ENCODE data around the gene CTNNA2.
A peak's percentile ranks its signal among the peaks of the same experiment; 100 is the strongest.

The CTNNA2 gene

GRCh38 chr2:79619442-79619841 is 106.6 kb downstream of the CTNNA2 start:
- H3K27me3 Mint-ChIP-seq (ENCODE audit: low read depth): no peaks in the 10 kb centered on the region
- no peaks in the 10 kb centered on the region for H3K4me1 Mint-ChIP-seq
- no peak overlapping the region for H3K4me3 Mint-ChIP-seq
- H3K9me3 Mint-ChIP-seq: no peaks in the 10 kb centered on the region
- no peak for TF ChIP-seq CTCF (IDR thresholded peaks at IDR 0.05; ENCODE audit: unreplicated experiment in 3 of 3)
- H3K36me3 Mint-ChIP-seq (ENCODE audit: low read depth): no peaks in the 10 kb centered on the region
- peak overlapping the region in 1 of 3 experiments; percentile 8 for H3K27ac Mint-ChIP-seq

GRCh38 chr2:79619976-79620375 is 107.1 kb downstream of the CTNNA2 start:
- Mint-ChIP-seq H3K36me3 (ENCODE audit: low read depth) (no peaks in the 10 kb centered on the region), H3K4me3 (no peak overlapping the region), H3K9me3 (no peaks in the 10 kb centered on the region), H3K27ac (peak overlapping the region in 2 of 3 experiments; percentile 13 to 50), H3K4me1 (no peaks in the 10 kb centered on the region), H3K27me3 (ENCODE audit: low read depth) (no peaks in the 10 kb centered on the region)
- TF ChIP-seq CTCF (IDR thresholded peaks at IDR 0.05; ENCODE audit: unreplicated experiment in 3 of 3): no peak

GRCh38 chr2:79620679-79621078 is 107.8 kb downstream of the CTNNA2 start:
- no peak overlapping the region for H3K4me3 Mint-ChIP-seq

GRCh38 chr2:79621252-79621651 is 108.4 kb downstream of the CTNNA2 start:
- H3K36me3 Mint-ChIP-seq (ENCODE audit: low read depth): no peaks in the 10 kb centered on the region
- no peak overlapping the region for H3K4me3 Mint-ChIP-seq
- H3K27ac Mint-ChIP-seq: no peak overlapping the region
- H3K4me1 Mint-ChIP-seq: no peaks in the 10 kb centered on the region
- no peaks in the 10 kb centered on the region for H3K9me3 Mint-ChIP-seq
- no peaks in the 10 kb centered on the region for H3K27me3 Mint-ChIP-seq (ENCODE audit: low read depth)
- TF ChIP-seq CTCF (IDR thresholded peaks at IDR 0.05; ENCODE audit: unreplicated experiment in 3 of 3): no peak

More at GRCh38 chr2:79620679-79621078, 107.8 kb downstream of the CTNNA2 start:
- no peaks in the 10 kb centered on the region for H3K4me1 Mint-ChIP-seq
- no peaks in the 10 kb centered on the region for H3K36me3 Mint-ChIP-seq (ENCODE audit: low read depth)
- H3K27ac Mint-ChIP-seq: peak overlapping the region in 1 of 3 experiments; percentile 50
- no peaks in the 10 kb centered on the region for H3K9me3 Mint-ChIP-seq
- H3K27me3 Mint-ChIP-seq (ENCODE audit: low read depth): no peaks in the 10 kb centered on the region
- no peak for TF ChIP-seq CTCF (IDR thresholded peaks at IDR 0.05; ENCODE audit: unreplicated experiment in 3 of 3)

- Mint-ChIP-seq H3K4me1 (no peaks in the 10 kb centered on the region), H3K27ac (no peak overlapping the region), H3K27me3 (ENCODE audit: low read depth) (no peaks in the 10 kb centered on the region), H3K36me3 (ENCODE audit: low read depth) (no peaks in the 10 kb centered on the region), H3K9me3 (no peaks in the 10 kb centered on the region), H3K4me3 (no peak overlapping the region)
- no peak for TF ChIP-seq CTCF (IDR thresholded peaks at IDR 0.05; ENCODE audit: unreplicated experiment in 3 of 3)
Observed at GRCh38 chr2:79621755-79622154, 108.9 kb downstream of the CTNNA2 start.

GRCh38 chr2:79622508-79622907 is 109.7 kb downstream of the CTNNA2 start:
- no peaks in the 10 kb centered on the region for H3K36me3 Mint-ChIP-seq (ENCODE audit: low read depth)
- no peaks in the 10 kb centered on the region for H3K4me1 Mint-ChIP-seq
- H3K4me3 Mint-ChIP-seq: no peak overlapping the region
- no peak overlapping the region for H3K27ac Mint-ChIP-seq
- H3K9me3 Mint-ChIP-seq: no peaks in the 10 kb centered on the region
- no peak for TF ChIP-seq CTCF (IDR thresholded peaks at IDR 0.05; ENCODE audit: unreplicated experiment in 3 of 3)
- H3K27me3 Mint-ChIP-seq (ENCODE audit: low read depth): no peaks in the 10 kb centered on the region

Measured in nephron (organoid).